K562 (cell line): ENCODE measurements around the gene HAGHL. TPM values are rescaled to one million over a fixed set of nuclear protein-coding genes. Genes with fewer than 3 reads are reported as not detected.

ENCODE experiments used
- CBFA2T3 ChIP-seq: fragments of 450-650 bp; IDR thresholded peaks from 2 replicates; pipeline ENCODE4 v1.6.1; 2017
- CEBPG ChIP-seq, 3 experiments: fragments of 200-800 bp in 1 of 3; sonication (Bioruptor generic) in 1 of 3; sonication (generic) in 1 of 3; formaldehyde crosslinking in 1 of 3; IDR thresholded peaks in 2 of 3; conservative IDR thresholded peaks in 1 of 3; 2 replicates each; pipeline versions ENCODE4 v1.6.1 to v1.8.0; 2016 to 2022; ENCODE audit warnings: missing compliant biosample characterization in 2 of 3, missing genetic modification characterization in 2 of 3, mild to moderate bottlenecking in 1 of 3, missing genetic modification reagents in 1 of 3
- CHD2 ChIP-seq: IDR thresholded peaks from 2 replicates; pipeline ENCODE4 v1.6.1; 2011; ENCODE audit warnings: low read depth, low read length
- DPF2 ChIP-seq: fragments of 450-650 bp; IDR thresholded peaks from 2 replicates; pipeline ENCODE4 v1.6.1; 2016
- EHMT2 ChIP-seq: fragments of 450-650 bp; IDR thresholded peaks from 2 replicates; pipeline ENCODE4 v1.6.1; 2018; ENCODE audit warnings: antibody characterized with exemption
- GABPB2 ChIP-seq: fragments of 250-450 bp; sonication (Bioruptor Pico); conservative IDR thresholded peaks from 2 replicates; pipeline ENCODE4 v1.5.1; 2021; ENCODE audit warnings: mild to moderate bottlenecking
- HNRNPK ChIP-seq: fragments of 200-400 bp; formaldehyde crosslinking; IDR thresholded peaks from one replicate; pipeline ENCODE4 v1.6.1; 2018; ENCODE audit warnings: mild to moderate bottlenecking, low read depth, low read length; ENCODE audit not compliant: poor library complexity, severe bottlenecking
- KAT7 ChIP-seq: sonication (generic); formaldehyde crosslinking; IDR thresholded peaks from 2 replicates; pipeline ENCODE4 v1.8.0; 2022; ENCODE audit warnings: missing genetic modification reagents, mild to moderate bottlenecking, borderline replicate concordance
- MXD1 ChIP-seq: fragments of 250-450 bp; sonication (Bioruptor Pico); IDR thresholded peaks from 2 replicates; pipeline ENCODE4 v1.8.0; 2021; ENCODE audit warnings: borderline replicate concordance, mild to moderate bottlenecking, moderate library complexity; ENCODE audit not compliant: poor library complexity, severe bottlenecking
- NFE2 ChIP-seq: IDR thresholded peaks from 2 replicates; pipeline ENCODE4 v1.6.1; 2014; ENCODE audit warnings: antibody characterized with exemption, low read depth
- NFIX ChIP-seq: fragments of 250-450 bp; sonication (Bioruptor Pico); IDR thresholded peaks from 2 replicates; pipeline ENCODE4 v1.4.0; 2020; ENCODE audit warnings: low read depth, mild to moderate bottlenecking, moderate library complexity
- NONO ChIP-seq, 2 experiments: fragments of 200-400 bp in 1 of 2; fragments of 450-650 bp in 1 of 2; formaldehyde crosslinking in 1 of 2; IDR thresholded peaks; 2 replicates each; pipeline ENCODE4 v1.6.1; 2017; ENCODE audit warnings: low read depth in 2 of 2, mild to moderate bottlenecking in 2 of 2, moderate library complexity in 2 of 2, low read length in 1 of 2
- NRF1 ChIP-seq, 2 experiments: fragments of 450-650 bp; IDR thresholded peaks in 1 of 2; conservative IDR thresholded peaks in 1 of 2; 2 replicates each; pipeline ENCODE4 v1.6.1; 2014; ENCODE audit warnings: mild to moderate bottlenecking in 2 of 2
- POLR2A ChIP-seq: fragments of 450-650 bp; conservative IDR thresholded peaks from 2 replicates; pipeline ENCODE4 v1.6.1; 2016
- RHOXF2B ChIP-seq: fragments of 250-450 bp; sonication (Bioruptor Pico); conservative IDR thresholded peaks from 2 replicates; pipeline ENCODE4 v1.5.1; 2021
- SMC3 ChIP-seq: conservative IDR thresholded peaks from 2 replicates; pipeline ENCODE4 v1.6.1; 2011; ENCODE audit warnings: low read depth, low read length, improper control_type of control experiment; ENCODE audit not compliant: insufficient read depth
- SUPT5H ChIP-seq: fragments of 450-650 bp; IDR thresholded peaks from 2 replicates; pipeline ENCODE4 v1.6.1; 2016
- TCF3 ChIP-seq: sonication (generic); formaldehyde crosslinking; IDR thresholded peaks from 2 replicates; pipeline ENCODE4 v1.4.0; 2020; ENCODE audit warnings: mild to moderate bottlenecking, missing genetic modification reagents
- THAP12 ChIP-seq: fragments of 250-450 bp; sonication (Bioruptor Pico); IDR thresholded peaks from 2 replicates; pipeline ENCODE4 v1.9.0; 2021; ENCODE audit warnings: mild to moderate bottlenecking, inconsistent platforms
- ZNF384 ChIP-seq: IDR thresholded peaks from 2 replicates; pipeline ENCODE4 v1.6.1; 2012; ENCODE audit warnings: low read depth, low read length, improper control_type of control experiment
- ZNF609 ChIP-seq: sonication (generic); formaldehyde crosslinking; IDR thresholded peaks from 2 replicates; pipeline ENCODE4 v1.8.1; 2023; ENCODE audit warnings: missing genetic modification reagents, mild to moderate bottlenecking, borderline replicate concordance
- ZNF766 ChIP-seq: fragments of 200-800 bp; sonication (Bioruptor generic); conservative IDR thresholded peaks from 2 replicates; pipeline ENCODE4 v1.6.1; 2016; ENCODE audit warnings: missing genetic modification characterization, missing compliant biosample characterization
- polyA plus RNA-seq, 8 experiments: library from polyadenylated mRNA; depleted of rRNA in 4 of 8; stranded (reverse) in 5 of 8; unstranded in 3 of 8; fragments of >200 nt; fragmentation: Nextera tagmentation in 2 of 8; fragmentation: Illumina TruSeq in 1 of 8; extraction: Ambion mirVana in 2 of 8; extraction: Trizol in 1 of 8; gene quantifications; 2 replicates each; pipeline versions ENCODE4 v1.2.1 to v1.2.3, GENCODE V29; 2011 to 2014; ENCODE audit warnings: inconsistent platforms in 1 of 8, missing spikeins in 1 of 8
- total RNA-seq, 7 experiments: library from RNA; depleted of rRNA in 6 of 7; stranded (reverse); fragments of >200 nt in 6 of 7; fragmentation: Illumina TruSeq in 2 of 7; extraction: Trizol in 2 of 7; gene quantifications; 2 replicates each; pipeline versions ENCODE4 v1.2.1 to v1.2.3, GENCODE V29; 2011 to 2021; ENCODE audit warnings: low replicate concordance in 1 of 7

Gene HAGHL
- total and polyA plus RNA-seq, 9 of the 15 experiments (the other 6 are each of a cell fraction or from before 2014, with no cell fraction given), result 0.31 to 83.4 (median 20.7) TPM

- TF ChIP-seq TCF3 (CRISPR knock-in tag) (0 out of 2 replicates have a peak, but pooled peaks have one; percentile 3), MXD1 (CRISPR knock-in tag) (no peak), NFIX (CRISPR knock-in tag) (no peak), THAP12 (CRISPR knock-in tag) (peak; percentile 43; the same call in 1 of the 2 replicates), CBFA2T3 (peak; percentile 30), HNRNPK (no peak), SUPT5H (0 out of 2 replicates have a peak, but pooled peaks have one; percentile 9), POLR2A (peak; percentile 25; the same call in 1 of the 2 replicates), KAT7 (CRISPR knock-in tag) (no peak), SMC3 (0 out of 2 replicates have a peak, but pooled peaks have one; percentile 12), NFE2 (no peak), GABPB2 (CRISPR knock-in tag) (no peak), DPF2 (no peak; the same call in 1 of the 2 replicates), EHMT2 (no peak), ZNF384 (peak; percentile 63), NRF1 (conservative IDR thresholded peaks at IDR 0.05 in 1 of 2, IDR thresholded peaks at IDR 0.05 in 1 of 2) (0 out of 4 replicates have a peak, but pooled peaks of 1 of the 2 experiments have one; percentile 5), CEBPG (CRISPR knock-in tag; IDR thresholded peaks at IDR 0.05) (no peak), CEBPG (tag; conservative IDR thresholded peaks at IDR 0.05 in 1 of 2, IDR thresholded peaks at IDR 0.05 in 1 of 2) (no peak), ZNF766 (CRISPR knock-in tag) (no peak), RHOXF2B (no peak), ZNF609 (CRISPR knock-in tag) (no peak), CHD2 (no peak), NONO (IDR thresholded peaks at IDR 0.05; ENCODE audit: low read depth in 2 of 2, low read length in 1 of 2) (no peak)
These were observed 7.0 kb upstream of the HAGHL start (continued) for GRCh38 chr16:719815-720446.
